ENCODE measurements around the gene COG5. TPM values are rescaled to one million over a fixed set of nuclear protein-coding genes. Genes with fewer than 3 reads are reported as not detected.

Gene COG5
- total and polyA plus RNA-seq, 2 experiments from 2014 or later: 15.4 to 36.5 TPM

DNA sequence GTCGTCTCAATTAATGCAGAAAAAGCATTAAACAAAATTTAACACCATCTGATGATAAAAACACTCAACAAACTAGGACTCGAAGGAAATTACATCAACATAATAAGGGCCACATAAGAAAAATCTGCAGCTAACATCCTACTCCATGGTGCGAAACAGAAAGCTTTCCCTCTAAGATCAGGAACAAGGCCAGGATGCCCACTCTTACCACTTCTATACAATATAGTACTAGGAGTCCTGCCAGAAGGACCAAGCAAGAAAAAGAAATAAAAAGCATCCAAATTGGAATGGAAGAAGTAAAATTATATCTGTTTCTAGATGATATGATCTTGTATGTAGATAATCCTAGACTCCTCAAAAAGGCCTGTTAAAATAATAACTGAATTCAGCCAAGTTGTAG is 237.7 kb downstream of the COG5 start (continued):
- TF ChIP-seq, protein P1, sequence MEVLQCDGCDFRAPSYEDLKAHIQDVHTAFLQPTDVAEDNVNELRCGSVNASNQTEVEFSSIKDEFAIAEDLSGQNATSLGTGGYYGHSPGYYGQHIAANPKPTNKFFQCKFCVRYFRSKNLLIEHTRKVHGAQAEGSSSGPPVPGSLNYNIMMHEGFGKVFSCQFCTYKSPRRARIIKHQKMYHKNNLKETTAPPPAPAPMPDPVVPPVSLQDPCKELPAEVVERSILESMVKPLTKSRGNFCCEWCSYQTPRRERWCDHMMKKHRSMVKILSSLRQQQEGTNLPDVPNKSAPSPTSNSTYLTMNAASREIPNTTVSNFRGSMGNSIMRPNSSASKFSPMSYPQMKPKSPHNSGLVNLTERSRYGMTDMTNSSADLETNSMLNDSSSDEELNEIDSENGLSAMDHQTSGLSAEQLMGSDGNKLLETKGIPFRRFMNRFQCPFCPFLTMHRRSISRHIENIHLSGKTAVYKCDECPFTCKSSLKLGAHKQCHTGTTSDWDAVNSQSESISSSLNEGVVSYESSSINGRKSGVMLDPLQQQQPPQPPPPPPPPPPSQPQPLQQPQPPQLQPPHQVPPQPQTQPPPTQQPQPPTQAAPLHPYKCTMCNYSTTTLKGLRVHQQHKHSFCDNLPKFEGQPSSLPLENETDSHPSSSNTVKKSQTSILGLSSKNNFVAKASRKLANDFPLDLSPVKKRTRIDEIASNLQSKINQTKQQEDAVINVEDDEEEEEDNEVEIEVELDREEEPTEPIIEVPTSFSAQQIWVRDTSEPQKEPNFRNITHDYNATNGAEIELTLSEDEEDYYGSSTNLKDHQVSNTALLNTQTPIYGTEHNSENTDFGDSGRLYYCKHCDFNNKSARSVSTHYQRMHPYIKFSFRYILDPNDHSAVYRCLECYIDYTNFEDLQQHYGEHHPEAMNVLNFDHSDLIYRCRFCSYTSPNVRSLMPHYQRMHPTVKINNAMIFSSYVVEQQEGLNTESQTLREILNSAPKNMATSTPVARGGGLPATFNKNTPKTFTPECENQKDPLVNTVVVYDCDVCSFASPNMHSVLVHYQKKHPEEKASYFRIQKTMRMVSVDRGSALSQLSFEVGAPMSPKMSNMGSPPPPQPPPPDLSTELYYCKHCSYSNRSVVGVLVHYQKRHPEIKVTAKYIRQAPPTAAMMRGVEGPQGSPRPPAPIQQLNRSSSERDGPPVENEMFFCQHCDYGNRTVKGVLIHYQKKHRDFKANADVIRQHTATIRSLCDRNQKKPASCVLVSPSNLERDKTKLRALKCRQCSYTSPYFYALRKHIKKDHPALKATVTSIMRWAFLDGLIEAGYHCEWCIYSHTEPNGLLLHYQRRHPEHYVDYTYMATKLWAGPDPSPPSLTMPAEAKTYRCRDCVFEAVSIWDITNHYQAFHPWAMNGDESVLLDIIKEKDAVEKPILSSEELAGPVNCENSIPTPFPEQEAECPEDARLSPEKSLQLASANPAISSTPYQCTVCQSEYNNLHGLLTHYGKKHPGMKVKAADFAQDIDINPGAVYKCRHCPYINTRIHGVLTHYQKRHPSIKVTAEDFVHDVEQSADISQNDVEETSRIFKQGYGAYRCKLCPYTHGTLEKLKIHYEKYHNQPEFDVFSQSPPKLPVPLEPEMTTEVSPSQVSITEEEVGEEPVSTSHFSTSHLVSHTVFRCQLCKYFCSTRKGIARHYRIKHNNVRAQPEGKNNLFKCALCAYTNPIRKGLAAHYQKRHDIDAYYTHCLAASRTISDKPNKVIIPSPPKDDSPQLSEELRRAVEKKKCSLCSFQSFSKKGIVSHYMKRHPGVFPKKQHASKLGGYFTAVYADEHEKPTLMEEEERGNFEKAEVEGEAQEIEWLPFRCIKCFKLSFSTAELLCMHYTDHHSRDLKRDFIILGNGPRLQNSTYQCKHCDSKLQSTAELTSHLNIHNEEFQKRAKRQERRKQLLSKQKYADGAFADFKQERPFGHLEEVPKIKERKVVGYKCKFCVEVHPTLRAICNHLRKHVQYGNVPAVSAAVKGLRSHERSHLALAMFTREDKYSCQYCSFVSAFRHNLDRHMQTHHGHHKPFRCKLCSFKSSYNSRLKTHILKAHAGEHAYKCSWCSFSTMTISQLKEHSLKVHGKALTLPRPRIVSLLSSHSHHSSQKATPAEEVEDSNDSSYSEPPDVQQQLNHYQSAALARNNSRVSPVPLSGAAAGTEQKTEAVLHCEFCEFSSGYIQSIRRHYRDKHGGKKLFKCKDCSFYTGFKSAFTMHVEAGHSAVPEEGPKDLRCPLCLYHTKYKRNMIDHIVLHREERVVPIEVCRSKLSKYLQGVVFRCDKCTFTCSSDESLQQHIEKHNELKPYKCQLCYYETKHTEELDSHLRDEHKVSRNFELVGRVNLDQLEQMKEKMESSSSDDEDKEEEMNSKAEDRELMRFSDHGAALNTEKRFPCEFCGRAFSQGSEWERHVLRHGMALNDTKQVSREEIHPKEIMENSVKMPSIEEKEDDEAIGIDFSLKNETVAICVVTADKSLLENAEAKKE (CRISPR knock-in tag; IDR thresholded peaks at IDR 0.05): no peak

DNA sequence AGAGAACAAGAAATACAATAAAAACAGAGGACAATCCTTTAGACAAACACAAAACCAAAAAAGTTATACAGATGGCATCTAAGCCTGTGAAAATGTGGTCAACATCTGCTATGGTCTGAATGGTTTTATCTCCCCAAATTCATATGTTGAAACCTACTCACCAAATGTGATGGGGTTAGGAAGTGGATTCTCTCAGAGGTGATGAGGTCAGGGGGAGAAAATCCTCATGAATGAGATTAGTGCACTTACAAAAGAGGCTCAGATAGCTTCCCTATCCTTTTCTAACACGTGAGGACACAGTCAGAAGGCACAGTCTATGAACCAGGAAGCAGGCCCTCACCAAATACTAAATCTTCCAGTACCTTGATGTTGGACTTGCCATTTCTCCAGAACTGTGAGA is 241.7 kb downstream of the COG5 start:
- Histone ChIP-seq H3K27me3 (ENCODE audit: insufficient read depth) (no peaks in the 10 kb centered on the region), H3F3A (replicated peaks; ENCODE audit: low read depth) (no peaks in the 10 kb centered on the region), H2AFZ (no peak overlapping the region), H3K4me2 (no peak overlapping the region), H3K4me3 (no peak overlapping the region), H3K9me2 (ENCODE audit: insufficient read depth) (no peaks in the 10 kb centered on the region), H3K79me2 (replicated peaks; ENCODE audit: insufficient read depth) (no peaks in the 10 kb centered on the region), H3K27ac (ENCODE audit: low read depth) (no peak overlapping the region), H3K4me1 (ENCODE audit: insufficient read depth) (no peaks in the 10 kb centered on the region), H4K20me1 (replicated peaks; ENCODE audit: insufficient read depth) (no peaks in the 10 kb centered on the region), H3K36me3 (ENCODE audit: insufficient read depth) (no peaks in the 10 kb centered on the region)
- no peaks in the 10 kb centered on the region for H3K9me3 Mint-ChIP-seq
- H3K27me3 Mint-ChIP-seq (ENCODE audit: insufficient read depth, low read depth, poor library complexity): peaks cover 2% of the 10 kb centered on the region
- ATAC-seq: no peak
- no peaks in the 10 kb centered on the region; the same call in 2 of the 3 replicates for H3K4me1 Mint-ChIP-seq
- DNase-seq (ENCODE audit: low spot score): no peak
- no peak overlapping the region for H3K27ac Mint-ChIP-seq
- no peaks in the 10 kb centered on the region for H3K36me3 Mint-ChIP-seq (ENCODE audit: low read depth)
- H3K4me3 Mint-ChIP-seq: no peak overlapping the region
- TF ChIP-seq POLR2AphosphoS5 (IDR thresholded peaks at IDR 0.05; ENCODE audit: low read depth) (no peak), ZNF114 (CRISPR knock-in tag; IDR thresholded peaks at IDR 0.05) (no peak), EZH2 (IDR thresholded peaks at IDR 0.05; ENCODE audit: low read depth, unreplicated experiment) (no peak), CREB1 (CRISPR knock-in tag; IDR thresholded peaks at IDR 0.05; ENCODE audit: low read depth) (no peak), STAT1 (IDR thresholded peaks at IDR 0.05; ENCODE audit: unreplicated experiment) (no peak), JUNB (IDR thresholded peaks at IDR 0.05; ENCODE audit: unreplicated experiment) (no peak), NANOG (IDR thresholded peaks at IDR 0.05; ENCODE audit: borderline replicate concordance) (no peak), EZH2phosphoT487 (IDR thresholded peaks at IDR 0.05; ENCODE audit: unreplicated experiment) (no peak), ZNF331 (CRISPR knock-in tag; IDR thresholded peaks at IDR 0.05; ENCODE audit: low read depth) (no peak)
- TF ChIP-seq, protein P2, sequence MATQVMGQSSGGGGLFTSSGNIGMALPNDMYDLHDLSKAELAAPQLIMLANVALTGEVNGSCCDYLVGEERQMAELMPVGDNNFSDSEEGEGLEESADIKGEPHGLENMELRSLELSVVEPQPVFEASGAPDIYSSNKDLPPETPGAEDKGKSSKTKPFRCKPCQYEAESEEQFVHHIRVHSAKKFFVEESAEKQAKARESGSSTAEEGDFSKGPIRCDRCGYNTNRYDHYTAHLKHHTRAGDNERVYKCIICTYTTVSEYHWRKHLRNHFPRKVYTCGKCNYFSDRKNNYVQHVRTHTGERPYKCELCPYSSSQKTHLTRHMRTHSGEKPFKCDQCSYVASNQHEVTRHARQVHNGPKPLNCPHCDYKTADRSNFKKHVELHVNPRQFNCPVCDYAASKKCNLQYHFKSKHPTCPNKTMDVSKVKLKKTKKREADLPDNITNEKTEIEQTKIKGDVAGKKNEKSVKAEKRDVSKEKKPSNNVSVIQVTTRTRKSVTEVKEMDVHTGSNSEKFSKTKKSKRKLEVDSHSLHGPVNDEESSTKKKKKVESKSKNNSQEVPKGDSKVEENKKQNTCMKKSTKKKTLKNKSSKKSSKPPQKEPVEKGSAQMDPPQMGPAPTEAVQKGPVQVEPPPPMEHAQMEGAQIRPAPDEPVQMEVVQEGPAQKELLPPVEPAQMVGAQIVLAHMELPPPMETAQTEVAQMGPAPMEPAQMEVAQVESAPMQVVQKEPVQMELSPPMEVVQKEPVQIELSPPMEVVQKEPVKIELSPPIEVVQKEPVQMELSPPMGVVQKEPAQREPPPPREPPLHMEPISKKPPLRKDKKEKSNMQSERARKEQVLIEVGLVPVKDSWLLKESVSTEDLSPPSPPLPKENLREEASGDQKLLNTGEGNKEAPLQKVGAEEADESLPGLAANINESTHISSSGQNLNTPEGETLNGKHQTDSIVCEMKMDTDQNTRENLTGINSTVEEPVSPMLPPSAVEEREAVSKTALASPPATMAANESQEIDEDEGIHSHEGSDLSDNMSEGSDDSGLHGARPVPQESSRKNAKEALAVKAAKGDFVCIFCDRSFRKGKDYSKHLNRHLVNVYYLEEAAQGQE (IDR thresholded peaks at IDR 0.05; ENCODE audit: unreplicated experiment): no peak
- TF ChIP-seq, protein P3, sequence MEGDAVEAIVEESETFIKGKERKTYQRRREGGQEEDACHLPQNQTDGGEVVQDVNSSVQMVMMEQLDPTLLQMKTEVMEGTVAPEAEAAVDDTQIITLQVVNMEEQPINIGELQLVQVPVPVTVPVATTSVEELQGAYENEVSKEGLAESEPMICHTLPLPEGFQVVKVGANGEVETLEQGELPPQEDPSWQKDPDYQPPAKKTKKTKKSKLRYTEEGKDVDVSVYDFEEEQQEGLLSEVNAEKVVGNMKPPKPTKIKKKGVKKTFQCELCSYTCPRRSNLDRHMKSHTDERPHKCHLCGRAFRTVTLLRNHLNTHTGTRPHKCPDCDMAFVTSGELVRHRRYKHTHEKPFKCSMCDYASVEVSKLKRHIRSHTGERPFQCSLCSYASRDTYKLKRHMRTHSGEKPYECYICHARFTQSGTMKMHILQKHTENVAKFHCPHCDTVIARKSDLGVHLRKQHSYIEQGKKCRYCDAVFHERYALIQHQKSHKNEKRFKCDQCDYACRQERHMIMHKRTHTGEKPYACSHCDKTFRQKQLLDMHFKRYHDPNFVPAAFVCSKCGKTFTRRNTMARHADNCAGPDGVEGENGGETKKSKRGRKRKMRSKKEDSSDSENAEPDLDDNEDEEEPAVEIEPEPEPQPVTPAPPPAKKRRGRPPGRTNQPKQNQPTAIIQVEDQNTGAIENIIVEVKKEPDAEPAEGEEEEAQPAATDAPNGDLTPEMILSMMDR (conservative IDR thresholded peaks at IDR 0.05; ENCODE audit: low read depth in 2 of 2): no peak
- TF ChIP-seq, protein P4, sequence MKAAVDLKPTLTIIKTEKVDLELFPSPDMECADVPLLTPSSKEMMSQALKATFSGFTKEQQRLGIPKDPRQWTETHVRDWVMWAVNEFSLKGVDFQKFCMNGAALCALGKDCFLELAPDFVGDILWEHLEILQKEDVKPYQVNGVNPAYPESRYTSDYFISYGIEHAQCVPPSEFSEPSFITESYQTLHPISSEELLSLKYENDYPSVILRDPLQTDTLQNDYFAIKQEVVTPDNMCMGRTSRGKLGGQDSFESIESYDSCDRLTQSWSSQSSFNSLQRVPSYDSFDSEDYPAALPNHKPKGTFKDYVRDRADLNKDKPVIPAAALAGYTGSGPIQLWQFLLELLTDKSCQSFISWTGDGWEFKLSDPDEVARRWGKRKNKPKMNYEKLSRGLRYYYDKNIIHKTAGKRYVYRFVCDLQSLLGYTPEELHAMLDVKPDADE (IDR thresholded peaks at IDR 0.05): no peak
